Astrocyte (in vitro differentiated cells and primary cell): ENCODE results near the gene B3GALT4.

Experiments used
- CTCF ChIP-seq: IDR thresholded peaks from 2 replicates; pipeline ENCODE4 v1.5.1; 2011; ENCODE audit warnings: low read depth, mild to moderate bottlenecking, inconsistent platforms, low read length, moderate library complexity; ENCODE audit not compliant: insufficient read depth
- EZH2 ChIP-seq: IDR thresholded peaks from 2 replicates; pipeline ENCODE4 v1.6.1; 2012; ENCODE audit warnings: mild to moderate bottlenecking, low read length, inconsistent platforms; ENCODE audit not compliant: insufficient read depth

- TF ChIP-seq CTCF (no peak), EZH2 (no peak)
Measured at GRCh38 chr6:33312361-33313104, 35.6 kb downstream of the B3GALT4 start.
